ENCODE data around the gene SMARCE1.

Gene SMARCE1

DNA sequence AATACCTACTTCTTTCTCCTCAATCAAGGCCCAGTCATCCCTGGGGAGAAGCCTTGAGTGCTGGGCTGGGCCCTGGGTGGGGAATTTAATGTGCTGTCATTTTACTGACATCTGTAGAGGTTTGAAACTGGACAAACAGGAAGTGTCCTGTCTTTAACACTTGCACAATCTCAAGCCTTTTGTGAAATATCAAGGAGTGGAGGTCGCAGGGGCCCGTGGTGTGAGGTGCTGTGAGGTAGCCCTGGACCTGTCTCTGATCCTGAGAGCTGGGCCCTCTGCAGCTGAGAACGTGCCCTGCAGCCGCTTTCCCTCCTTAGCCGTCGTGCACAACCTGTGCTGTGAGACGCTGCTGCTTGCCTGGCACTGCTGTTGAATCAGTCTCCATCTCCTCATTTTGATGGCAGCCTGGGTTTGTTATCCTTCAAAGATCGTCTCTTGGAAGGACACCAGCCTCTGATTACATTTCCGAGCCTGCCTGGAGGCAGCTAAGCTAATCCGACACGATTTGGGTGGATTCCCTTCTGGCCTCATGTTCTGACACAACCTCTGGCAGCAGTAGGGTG is 29.9 kb downstream of the SMARCE1 start:
- Histone ChIP-seq H3K4me3 (ENCODE audit: low read length) (no peak overlapping the region), H3K9me3 (ENCODE audit: control insufficient read depth, low read depth, low read length) (no peaks in the 10 kb centered on the region), H3K27ac (ENCODE audit: low read length) (no peak overlapping the region), H3K9ac (ENCODE audit: low read length) (no peak overlapping the region), H3K27me3 (ENCODE audit: control insufficient read depth, insufficient read depth, low read length) (no peaks in the 10 kb centered on the region), H3K36me3 (ENCODE audit: control insufficient read depth, low read depth, low read length) (no peaks in the 10 kb centered on the region), H3K4me1 (ENCODE audit: control insufficient read depth, low read depth, low read length) (no peaks in the 10 kb centered on the region)

DNA sequence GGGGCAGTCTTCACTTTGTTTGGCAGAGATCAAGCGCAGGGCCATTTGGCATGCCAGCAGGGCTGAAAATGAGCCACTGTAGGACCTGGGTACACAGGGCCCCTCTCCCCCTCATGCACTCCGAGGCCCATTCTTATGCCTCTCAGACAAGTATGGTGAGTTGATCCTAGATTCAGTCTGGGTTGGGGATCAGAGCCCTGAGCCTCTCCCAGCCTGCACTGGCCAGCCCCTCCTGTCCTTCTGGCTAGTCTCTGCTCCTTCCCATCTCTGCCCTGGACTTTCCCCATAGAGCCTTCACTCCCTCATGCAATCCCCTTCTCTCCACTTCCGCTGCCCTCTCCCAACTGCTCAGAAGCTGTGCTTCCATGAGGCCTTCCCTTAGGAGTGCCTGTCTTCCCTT is 31.0 kb downstream of the SMARCE1 start:
- H3K27ac ChIP-seq (ENCODE audit: low read length), result no peak overlapping the region

DNA sequence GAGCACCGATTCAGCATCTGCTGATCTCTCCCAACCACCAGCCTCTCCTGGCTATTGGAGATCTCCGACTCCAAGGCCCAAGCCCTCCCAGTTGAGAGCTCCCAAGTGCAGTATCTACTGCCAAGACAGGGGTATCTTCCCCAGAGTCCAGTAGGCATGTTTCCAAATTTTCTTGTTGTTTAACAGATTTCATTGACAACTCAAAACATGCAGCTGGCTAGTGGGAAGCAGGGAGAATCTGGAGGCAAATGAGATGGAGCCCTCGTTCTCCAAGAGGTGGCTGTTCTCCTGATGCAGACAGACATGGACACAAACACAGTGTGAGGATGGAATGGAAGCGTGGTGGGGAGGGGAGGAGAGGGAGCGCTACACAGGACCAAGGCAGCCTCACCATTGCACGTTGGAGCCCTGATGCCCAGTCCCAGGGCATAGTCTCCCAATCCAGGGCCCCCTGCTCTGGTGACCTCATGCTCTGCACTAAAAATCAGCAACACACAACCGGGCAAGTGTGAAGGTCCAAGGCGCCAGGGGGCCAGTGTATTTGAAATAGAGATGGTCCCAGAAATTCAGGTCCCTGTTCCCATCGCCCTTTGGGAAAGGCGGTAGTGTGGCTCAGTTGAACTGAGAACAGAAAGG is 31.7 kb downstream of the SMARCE1 start:
- no peak overlapping the region for H3K9ac ChIP-seq (ENCODE audit: low read length)
- no peaks in the 10 kb centered on the region for H3K27me3 ChIP-seq (ENCODE audit: control insufficient read depth, insufficient read depth, low read length)
- no peaks in the 10 kb centered on the region for H3K9me3 ChIP-seq (ENCODE audit: control insufficient read depth, low read depth, low read length)
- no peaks in the 10 kb centered on the region for H3K36me3 ChIP-seq (ENCODE audit: control insufficient read depth, low read depth, low read length)
- H3K27ac ChIP-seq (ENCODE audit: low read length), result no peak overlapping the region
- no peak overlapping the region for H3K4me3 ChIP-seq (ENCODE audit: low read length)
- H3K4me1 ChIP-seq (ENCODE audit: control insufficient read depth, low read depth, low read length), result no peaks in the 10 kb centered on the region

More for the DNA sequence above, 31.0 kb downstream of the SMARCE1 start:
- Histone ChIP-seq H3K9me3 (ENCODE audit: control insufficient read depth, low read depth, low read length) (no peaks in the 10 kb centered on the region), H3K36me3 (ENCODE audit: control insufficient read depth, low read depth, low read length) (no peaks in the 10 kb centered on the region), H3K4me3 (ENCODE audit: low read length) (no peak overlapping the region), H3K9ac (ENCODE audit: low read length) (no peak overlapping the region), H3K4me1 (ENCODE audit: control insufficient read depth, low read depth, low read length) (no peaks in the 10 kb centered on the region), H3K27me3 (ENCODE audit: control insufficient read depth, insufficient read depth, low read length) (no peaks in the 10 kb centered on the region)

DNA sequence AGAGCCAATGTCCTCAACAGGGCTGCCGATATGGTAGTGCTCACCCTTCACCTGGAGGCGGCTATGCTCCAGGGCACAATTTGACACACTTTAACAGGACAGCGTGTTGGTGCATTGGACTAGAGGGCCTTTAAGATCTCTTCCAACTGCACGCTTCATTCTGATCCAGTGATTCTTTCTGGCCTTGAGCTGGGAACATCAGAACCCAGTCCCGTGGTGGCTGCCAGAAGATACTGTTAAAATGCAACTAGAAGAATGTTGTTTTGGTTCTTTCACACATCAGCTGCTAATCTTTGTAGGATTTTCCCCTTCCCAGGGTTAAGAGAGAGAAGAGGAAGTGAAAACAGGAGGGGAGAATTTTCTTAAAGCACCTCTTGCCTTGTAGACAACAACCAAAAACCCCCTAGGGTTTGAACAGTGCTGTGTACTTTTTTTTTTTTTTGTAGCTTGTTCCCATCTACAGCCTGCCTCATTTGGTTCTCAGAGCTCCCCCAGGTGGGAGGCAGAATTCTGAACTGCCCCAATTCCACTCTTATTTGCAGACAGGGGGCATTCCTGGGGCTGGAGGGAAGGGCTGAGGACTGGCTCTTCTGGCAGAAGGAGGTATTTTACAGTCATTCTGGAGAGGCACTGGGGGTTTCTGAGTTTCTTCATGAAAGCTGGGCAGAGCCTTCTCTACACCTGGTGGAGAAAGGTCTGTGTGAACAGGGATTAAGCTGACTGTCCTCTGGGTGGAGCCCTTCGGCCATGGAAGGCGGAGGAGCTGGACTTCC is 32.4 kb downstream of the SMARCE1 start:
- Histone ChIP-seq H3K9ac (ENCODE audit: low read length) (no peak overlapping the region), H3K36me3 (ENCODE audit: control insufficient read depth, low read depth, low read length) (no peaks in the 10 kb centered on the region), H3K4me1 (ENCODE audit: control insufficient read depth, low read depth, low read length) (no peaks in the 10 kb centered on the region), H3K27me3 (ENCODE audit: control insufficient read depth, insufficient read depth, low read length) (no peaks in the 10 kb centered on the region), H3K9me3 (ENCODE audit: control insufficient read depth, low read depth, low read length) (no peaks in the 10 kb centered on the region), H3K4me3 (ENCODE audit: low read length) (no peak overlapping the region), H3K27ac (ENCODE audit: low read length) (no peak overlapping the region)

DNA sequence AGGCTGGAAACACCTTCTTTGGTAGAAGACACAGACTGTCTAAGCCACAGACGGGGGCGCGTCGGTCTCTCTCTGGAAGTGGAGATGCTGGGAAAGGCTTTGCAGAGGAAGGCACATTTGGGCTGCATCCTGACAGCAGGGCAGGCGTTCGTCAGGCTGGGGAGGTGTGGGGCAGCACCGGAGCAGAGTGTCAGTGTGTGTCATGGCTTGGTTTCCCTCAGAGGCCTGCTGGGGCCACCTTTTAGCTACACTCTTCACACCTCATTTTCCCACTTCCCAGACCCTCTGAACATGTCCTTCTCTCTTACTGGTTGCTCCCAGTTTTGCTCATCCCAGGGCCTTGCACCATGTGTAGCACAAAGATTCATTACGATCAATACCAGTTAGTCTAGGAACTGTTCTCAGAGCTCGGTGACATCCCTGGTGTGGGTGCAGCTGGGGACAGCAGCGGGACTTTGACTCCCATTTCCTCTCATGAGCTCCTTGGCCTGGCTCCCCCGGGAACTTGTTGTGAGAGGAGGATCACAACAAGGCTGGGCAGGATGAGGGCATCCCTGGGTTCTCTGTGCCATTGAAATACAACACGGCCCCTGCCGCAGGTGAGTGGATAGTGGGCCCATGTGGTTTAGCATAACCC is 33.1 kb downstream of the SMARCE1 start:
- H3K9me3 ChIP-seq (ENCODE audit: control insufficient read depth, low read depth, low read length), result no peaks in the 10 kb centered on the region
- no peaks in the 10 kb centered on the region for H3K36me3 ChIP-seq (ENCODE audit: control insufficient read depth, low read depth, low read length)
- H3K27ac ChIP-seq (ENCODE audit: low read length), result no peak overlapping the region
- no peak overlapping the region for H3K9ac ChIP-seq (ENCODE audit: low read length)
- H3K4me3 ChIP-seq (ENCODE audit: low read length), result no peak overlapping the region
- no peaks in the 10 kb centered on the region for H3K4me1 ChIP-seq (ENCODE audit: control insufficient read depth, low read depth, low read length)
- no peaks in the 10 kb centered on the region for H3K27me3 ChIP-seq (ENCODE audit: control insufficient read depth, insufficient read depth, low read length)

DNA sequence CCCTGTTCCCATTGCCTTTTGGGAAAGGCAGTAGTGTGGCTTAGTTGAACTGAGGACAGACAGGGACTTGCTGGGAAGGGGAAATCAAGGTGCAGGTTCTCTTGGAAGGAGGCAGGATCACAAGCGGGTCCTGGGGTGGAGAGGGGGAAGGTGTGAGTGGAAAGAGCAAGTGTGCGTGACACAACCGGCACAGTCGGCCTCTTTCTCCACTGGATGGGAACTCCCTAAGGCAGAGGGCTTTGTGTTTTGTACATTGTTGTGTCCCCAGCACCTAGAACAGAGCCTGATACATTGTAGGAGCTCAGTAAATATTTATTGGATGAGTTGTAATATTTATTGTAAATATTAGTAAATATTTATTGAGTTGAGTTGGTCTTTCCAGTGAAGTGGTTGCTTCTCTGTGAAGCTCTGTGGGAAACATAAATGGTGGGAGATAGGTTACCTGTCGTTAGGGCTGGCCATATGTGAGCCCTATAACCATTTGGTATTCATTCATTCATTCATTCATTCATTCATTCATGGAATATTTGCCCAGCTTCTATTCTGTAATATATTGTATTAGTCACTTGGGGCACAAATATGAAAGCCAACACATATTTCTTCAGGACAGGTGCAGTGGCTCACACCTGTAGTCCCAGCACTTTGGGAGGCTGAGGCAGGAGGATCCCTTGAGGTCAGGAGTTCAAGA is 34.0 kb downstream of the SMARCE1 start:
- Histone ChIP-seq H3K36me3 (ENCODE audit: control insufficient read depth, low read depth, low read length) (no peaks in the 10 kb centered on the region), H3K27ac (ENCODE audit: low read length) (no peak overlapping the region), H3K9me3 (ENCODE audit: control insufficient read depth, low read depth, low read length) (no peaks in the 10 kb centered on the region), H3K27me3 (ENCODE audit: control insufficient read depth, insufficient read depth, low read length) (no peaks in the 10 kb centered on the region), H3K9ac (ENCODE audit: low read length) (no peak overlapping the region), H3K4me1 (ENCODE audit: control insufficient read depth, low read depth, low read length) (no peaks in the 10 kb centered on the region), H3K4me3 (ENCODE audit: low read length) (no peak overlapping the region)

DNA sequence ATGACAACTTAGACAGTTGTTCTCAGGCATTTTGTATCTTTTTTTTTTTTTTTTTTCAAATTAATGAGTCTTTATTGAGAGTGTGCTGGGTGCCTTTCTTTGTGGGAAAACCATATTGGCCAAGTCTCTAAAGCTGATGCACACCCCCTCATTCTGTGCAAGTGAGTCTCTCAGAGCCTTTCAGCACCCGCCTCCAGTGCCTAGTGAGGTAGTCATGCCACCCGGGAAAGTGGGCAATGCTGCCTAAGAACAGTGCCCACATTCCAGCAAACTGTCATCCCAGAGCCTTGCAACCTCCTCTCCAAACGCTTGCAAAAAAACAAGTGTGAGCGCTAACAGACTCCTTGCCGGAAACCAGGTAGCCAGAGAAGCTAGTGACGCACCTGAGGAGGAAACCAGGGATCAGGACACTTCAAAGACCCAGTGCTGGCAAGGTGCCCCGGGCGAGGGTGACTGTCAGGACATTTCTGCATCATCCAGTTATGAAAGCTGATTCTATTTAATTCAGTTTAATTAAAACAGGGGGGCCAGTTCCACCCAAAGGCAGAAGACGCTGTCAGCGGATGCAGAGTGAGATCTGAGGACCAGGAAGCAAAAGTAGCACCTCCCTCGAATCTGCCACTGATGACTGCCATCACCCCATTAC is 34.9 kb downstream of the SMARCE1 start:
- Histone ChIP-seq H3K9me3 (ENCODE audit: control insufficient read depth, low read depth, low read length) (no peaks in the 10 kb centered on the region), H3K9ac (ENCODE audit: low read length) (no peak overlapping the region), H3K4me1 (ENCODE audit: control insufficient read depth, low read depth, low read length) (peaks cover 2% of the 10 kb centered on the region), H3K27me3 (ENCODE audit: control insufficient read depth, insufficient read depth, low read length) (no peaks in the 10 kb centered on the region), H3K36me3 (ENCODE audit: control insufficient read depth, low read depth, low read length) (no peaks in the 10 kb centered on the region), H3K27ac (ENCODE audit: low read length) (no peak overlapping the region), H3K4me3 (ENCODE audit: low read length) (no peak overlapping the region)

DNA sequence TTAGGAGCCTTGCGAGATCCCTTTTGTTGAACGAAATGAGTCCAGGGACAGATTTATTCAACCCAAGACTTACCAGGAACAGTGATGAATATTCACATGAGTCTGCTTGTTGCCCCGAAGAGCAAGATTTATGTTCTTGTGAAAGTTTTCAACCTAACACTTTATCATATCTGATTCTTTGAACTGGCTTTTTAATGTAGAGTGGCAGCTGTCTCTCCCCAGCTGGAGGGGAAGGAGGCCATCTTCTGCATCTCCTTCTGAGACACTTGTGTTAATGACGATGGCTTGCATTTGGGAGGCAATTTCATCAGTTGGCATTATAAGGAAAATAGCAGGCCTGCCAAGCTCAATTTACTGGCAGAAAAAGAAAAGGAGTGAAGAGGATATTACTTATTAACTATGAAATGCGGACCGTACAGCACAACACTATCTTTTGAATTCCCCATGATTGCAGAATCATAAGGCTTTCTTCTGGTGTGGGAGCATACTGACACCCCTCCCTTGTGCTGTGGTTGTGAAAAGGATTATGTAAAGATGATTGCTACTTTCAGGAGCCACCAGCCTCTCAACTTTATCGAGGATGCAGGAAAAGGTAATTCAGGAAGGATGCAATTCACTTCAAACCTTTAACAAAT is 35.7 kb downstream of the SMARCE1 start:
- H3K4me3 ChIP-seq (ENCODE audit: low read length), result no peak overlapping the region
- H3K36me3 ChIP-seq (ENCODE audit: control insufficient read depth, low read depth, low read length), result no peaks in the 10 kb centered on the region
- peaks cover 2% of the 10 kb centered on the region for H3K4me1 ChIP-seq (ENCODE audit: control insufficient read depth, low read depth, low read length)
- no peak overlapping the region for H3K27ac ChIP-seq (ENCODE audit: low read length)
- H3K27me3 ChIP-seq (ENCODE audit: control insufficient read depth, insufficient read depth, low read length), result no peaks in the 10 kb centered on the region
- no peaks in the 10 kb centered on the region for H3K9me3 ChIP-seq (ENCODE audit: control insufficient read depth, low read depth, low read length)
- H3K9ac ChIP-seq (ENCODE audit: low read length), result no peak overlapping the region

DNA sequence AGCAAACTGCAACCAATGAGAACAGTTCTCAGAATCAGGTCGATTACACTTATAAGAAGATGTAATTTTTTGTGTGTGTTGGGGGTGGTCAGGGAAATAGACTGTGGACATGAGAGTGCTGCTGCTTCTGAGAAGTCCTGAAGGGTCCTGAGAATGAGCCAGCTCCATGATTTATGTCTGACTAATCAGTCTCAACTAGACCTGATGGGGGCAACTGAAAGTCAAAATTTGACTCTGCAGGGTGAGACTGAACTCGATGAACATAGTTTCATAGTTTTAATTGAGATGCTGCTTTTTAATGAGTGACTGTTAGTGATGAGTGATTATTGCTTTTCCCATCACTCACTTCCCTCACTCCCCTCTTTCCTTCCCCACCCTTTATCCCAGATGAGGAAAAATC is 37.3 kb downstream of the SMARCE1 start:
- H3K9ac ChIP-seq (ENCODE audit: low read length), result no peak overlapping the region

DNA sequence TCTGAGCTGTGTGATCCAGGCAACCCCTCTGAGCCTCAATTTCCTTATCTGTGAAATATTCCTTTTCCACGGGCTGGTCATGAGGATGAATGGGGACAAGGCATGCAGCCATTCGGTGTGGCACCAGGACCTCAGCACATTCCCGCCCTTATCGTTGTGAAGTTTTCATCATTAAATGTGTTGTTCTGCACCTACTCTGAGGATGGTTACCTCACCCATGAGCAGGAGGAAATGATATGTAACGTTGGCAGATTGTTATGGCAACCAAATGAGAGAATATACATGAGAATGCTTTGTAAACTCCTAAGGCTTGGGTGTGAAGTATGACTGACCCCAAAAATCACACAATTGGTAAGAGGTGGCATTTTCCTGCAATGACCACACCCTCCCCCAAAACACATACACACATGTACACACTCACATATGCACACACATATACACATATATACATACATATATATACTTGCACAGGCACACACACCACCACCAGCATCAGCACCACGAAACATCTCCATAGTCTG is 39.5 kb downstream of the SMARCE1 start:
- Histone ChIP-seq H3K4me3 (ENCODE audit: low read length) (no peak overlapping the region), H3K9ac (ENCODE audit: low read length) (no peak overlapping the region), H3K9me3 (ENCODE audit: control insufficient read depth, low read depth, low read length) (no peaks in the 10 kb centered on the region), H3K36me3 (ENCODE audit: control insufficient read depth, low read depth, low read length) (no peaks in the 10 kb centered on the region), H3K4me1 (ENCODE audit: control insufficient read depth, low read depth, low read length) (peaks cover 2% of the 10 kb centered on the region), H3K27ac (ENCODE audit: low read length) (no peak overlapping the region), H3K27me3 (ENCODE audit: control insufficient read depth, insufficient read depth, low read length) (no peaks in the 10 kb centered on the region)

More for the DNA sequence above, 37.3 kb downstream of the SMARCE1 start:
- Histone ChIP-seq H3K4me3 (ENCODE audit: low read length) (no peak overlapping the region), H3K36me3 (ENCODE audit: control insufficient read depth, low read depth, low read length) (no peaks in the 10 kb centered on the region), H3K27ac (ENCODE audit: low read length) (no peak overlapping the region), H3K9me3 (ENCODE audit: control insufficient read depth, low read depth, low read length) (no peaks in the 10 kb centered on the region), H3K4me1 (ENCODE audit: control insufficient read depth, low read depth, low read length) (peaks cover 2% of the 10 kb centered on the region), H3K27me3 (ENCODE audit: control insufficient read depth, insufficient read depth, low read length) (no peaks in the 10 kb centered on the region)
